Measurements from ENCODE around the gene TAS1R3. TPM values are rescaled to one million over a fixed set of nuclear protein-coding genes. Genes with fewer than 3 reads are reported as not detected.
A peak's percentile ranks its signal among the peaks of the same experiment; 100 is the strongest.

TAS1R3 gene
- total and polyA plus RNA-seq, 2 donors (not counting 1 experiment from before 2014, with no cell fraction given), result 4.1 to 11.7 TPM

- Histone ChIP-seq H3K4me1 (ENCODE audit: control insufficient read depth in 2 of 2, insufficient read depth in 2 of 2, low read length in 2 of 2) (peaks cover 16 to 31% of the 10 kb centered on the region in 2 donors), H3K27ac (ENCODE audit: low read length in 2 of 2) (no peak overlapping the region), H3K9me3 (ENCODE audit: control extremely low read depth in 1 of 3, control insufficient read depth in 2 of 3, insufficient read depth in 1 of 3, low read length in 2 of 3) (peaks cover 0 to 3% (median 0%) of the 10 kb centered on the region in 3 donors), H3K79me2 (ENCODE audit: control insufficient read depth, insufficient read depth, low read length) (peaks cover 27% of the 10 kb centered on the region), H3K4me3 (ENCODE audit: control extremely low read depth in 1 of 5, extremely low read depth in 1 of 5, insufficient read depth in 1 of 5, low read depth in 2 of 5, low read length in 4 of 5) (no peak overlapping the region), H3K9ac (ENCODE audit: low read length) (no peak overlapping the region), H4K20me1 (ENCODE audit: control insufficient read depth, insufficient read depth, low read length, poor library complexity, severe bottlenecking) (peaks cover 21% of the 10 kb centered on the region), H3K36me3 (replicated peaks in 1 of 2; ENCODE audit: control extremely low read depth in 1 of 2, control insufficient read depth in 1 of 2, extremely low read depth in 1 of 2, insufficient read depth in 2 of 2, low read length in 1 of 2) (peaks cover 0 to 10% of the 10 kb centered on the region in 2 experiments), H3K27me3 (replicated peaks in 1 of 4; ENCODE audit: control extremely low read depth in 1 of 4, control insufficient read depth in 3 of 4, insufficient read depth in 4 of 4, low read length in 3 of 4) (no peaks in the 10 kb centered on the region), H3K4me2 (replicated peaks; ENCODE audit: low read depth, low read length, poor library complexity, severe bottlenecking) (no peak overlapping the region), H2AFZ (ENCODE audit: insufficient read depth, low read depth, low read length, poor library complexity, severe bottlenecking) (peak overlapping the region; percentile 81)
- 97% methylated on average over 8 of the region's 10 CpGs for WGBS (ENCODE audit: insufficient coverage)
- H3K27ac Mint-ChIP-seq, result peak overlapping the region; percentile 65
- ATAC-seq (ENCODE audit: low read depth) (no peak), DNase-seq (no peak)
- H3K4me3 Mint-ChIP-seq, result peak overlapping the region; percentile 34
- TF ChIP-seq EZH2 (IDR thresholded peaks at IDR 0.05; ENCODE audit: borderline replicate concordance, insufficient read depth, low read depth, low read length, poor library complexity, severe bottlenecking) (no peak), CTCF (IDR thresholded peaks at IDR 0.05) (no peak)
- peaks cover 11% of the 10 kb centered on the region for H3K4me1 Mint-ChIP-seq
- no peaks in the 10 kb centered on the region for H3K9me3 Mint-ChIP-seq (ENCODE audit: insufficient read depth)
- H3K27me3 Mint-ChIP-seq, result no peaks in the 10 kb centered on the region
- CTCF ChIA-PET, result interaction anchor here (1.0 to 2.0 kb wide), 2 partner anchors 23 to 72 kb away, joined by 4 to 7 read pairs; no protein-coding TSS in a partner anchor
- intact Hi-C loops (cut with micrococcal nuclease), result no loop called here
- POLR2A ChIA-PET, result interaction anchor here (0.6 to 1.5 kb wide), 4 partner anchors 22 to 252 kb away, joined by 3 to 8 read pairs (median 4); partner anchors contain the start of genes CCNL2 and UBE2J2
Measured at GRCh38 chr1:1376551-1377226, 45.6 kb downstream of the TAS1R3 start.
